ENCODE measurements around the gene SRR.

GRCh38 chr17:2319051-2319450 is 15.3 kb downstream of the SRR start:
- TF ChIP-seq CTCF (IDR thresholded peaks at IDR 0.05) (no peak), POLR2A (IDR thresholded peaks at IDR 0.05) (no peak)
